HG03442 (cell line): ENCODE measurements around the gene NOXA1.

Source experiments
- ATAC-seq: cut with Tn5 transposase; IDR thresholded peaks from one replicate; pipeline ENCODE4 v1.9.1; 2021; ENCODE audit warnings: mild to moderate bottlenecking, moderate library complexity; ENCODE audit not compliant: unreplicated experiment

Gene NOXA1

DNA sequence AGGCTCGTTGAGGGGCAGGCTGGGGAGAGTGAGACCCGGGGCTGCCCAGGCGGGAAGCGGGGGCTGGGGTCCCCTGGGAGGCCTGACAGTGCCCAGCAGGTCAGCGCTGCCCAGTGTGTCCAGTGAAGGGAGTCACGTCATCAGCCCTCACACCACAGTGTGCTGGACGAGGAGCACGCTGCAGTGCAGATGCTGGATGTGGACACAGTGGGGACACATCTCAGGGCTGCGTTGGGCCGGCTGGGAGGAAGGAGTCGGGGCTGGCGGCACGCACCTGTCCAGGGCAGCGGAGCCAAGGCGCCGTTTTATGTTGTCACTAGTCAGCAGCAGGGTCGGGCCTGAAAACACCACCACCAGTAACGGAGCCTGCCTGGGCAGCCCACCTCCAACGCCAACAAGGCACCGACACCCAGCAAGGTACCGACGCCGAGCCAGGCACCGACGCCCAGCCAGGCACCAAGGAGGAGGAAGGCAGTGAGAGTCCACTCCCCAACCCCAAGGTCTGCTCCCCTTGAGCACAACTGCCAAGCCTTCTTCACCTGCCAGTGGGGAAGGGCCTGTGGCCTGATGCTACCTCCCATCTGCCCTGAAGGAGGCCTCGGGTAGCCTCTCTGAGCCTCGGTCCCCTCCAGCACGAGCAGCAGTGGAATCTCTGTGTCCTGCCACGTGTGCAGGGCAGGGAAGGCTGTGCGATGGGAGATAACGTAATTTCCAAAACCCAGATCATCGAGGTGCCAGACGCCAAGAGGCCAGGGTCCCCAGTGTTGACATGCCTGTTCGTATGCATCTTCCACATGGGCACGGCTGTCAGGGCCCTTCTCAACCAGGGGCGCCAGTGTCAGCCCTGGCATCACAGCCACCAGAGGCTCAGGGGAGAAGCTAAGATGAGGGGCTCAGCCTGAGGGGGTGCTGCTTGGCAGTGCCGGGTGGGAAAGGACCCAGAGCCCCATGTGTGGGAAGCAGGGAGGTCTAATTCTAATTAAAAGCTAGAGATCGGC is 57.8 kb downstream of the NOXA1 start:
- no peak for ATAC-seq

GRCh38 chr9:137482094-137482781 is 59.0 kb downstream of the NOXA1 start:
- no peak for ATAC-seq
